ENCODE data around the gene OR4A5. TPM values are rescaled to one million over a fixed set of nuclear protein-coding genes. Genes with fewer than 3 reads are reported as not detected.
"Not testable (repeated sequence)": the region's sequence is repeated elsewhere in the genome, so short reads cannot be mapped to it uniquely, and the experiment has no call there.

Gene OR4A5, protein sequence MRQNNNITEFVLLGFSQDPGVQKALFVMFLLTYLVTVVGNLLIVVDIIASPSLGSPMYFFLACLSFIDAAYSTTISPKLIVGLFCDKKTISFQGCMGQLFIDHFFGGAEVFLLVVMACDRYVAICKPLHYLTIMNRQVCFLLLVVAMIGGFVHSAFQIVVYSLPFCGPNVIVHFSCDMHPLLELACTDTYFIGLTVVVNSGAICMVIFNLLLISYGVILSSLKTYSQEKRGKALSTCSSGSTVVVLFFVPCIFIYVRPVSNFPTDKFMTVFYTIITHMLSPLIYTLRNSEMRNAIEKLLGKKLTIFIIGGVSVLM
- not detected for polyA plus RNA-seq
- long read RNA-seq, donor 1: 0 reads
- long read RNA-seq, donor 2: 0 reads
- long read RNA-seq, donor 3: 0 reads
- long read RNA-seq, donor 4: 0 reads
- long read RNA-seq, donor 5: 0 reads
- long read RNA-seq, donor 6: 0 reads
- long read RNA-seq, donor 7: 0 reads
- long read RNA-seq, donor 8: 0 reads
- long read RNA-seq, donor 9: 0 reads
- long read RNA-seq, donor 10: 0 reads

- not testable (repeated sequence) for H3K36me3 ChIP-seq (ENCODE audit: control insufficient read depth in 3 of 3, insufficient read depth in 2 of 3, low read depth in 1 of 3, low read length in 3 of 3); H3K27me3 ChIP-seq (ENCODE audit: control insufficient read depth in 3 of 3, insufficient read depth in 3 of 3, low read length in 3 of 3); H3K4me1 ChIP-seq (ENCODE audit: control insufficient read depth in 3 of 3, insufficient read depth in 2 of 3, low read depth in 1 of 3, low read length in 2 of 3); H3K27ac ChIP-seq (ENCODE audit: low read depth in 1 of 3, low read length in 2 of 3); H3K9me3 ChIP-seq (ENCODE audit: control insufficient read depth in 2 of 2, insufficient read depth in 1 of 2, low read depth in 1 of 2, low read length in 1 of 2); DNase-seq; H3K4me3 ChIP-seq (ENCODE audit: low read depth in 1 of 3, low read length in 3 of 3); FAIRE-seq
- WGBS, 3 donors: 0 to 4% (median 4%) methylated on average over 1 of the region's 1 CpG
Observed at GRCh38 chr11:54706532-54706931, at the start of gene OR4A5. Gene OR4A5 (plus strand): TSS chr11:54706832. CDS start chr11:54706885, 53 bp downstream.

- H3K27ac ChIP-seq (ENCODE audit: low read depth in 1 of 3, low read length in 2 of 3); FAIRE-seq; H3K27me3 ChIP-seq (ENCODE audit: control insufficient read depth in 3 of 3, insufficient read depth in 3 of 3, low read length in 3 of 3); H3K4me1 ChIP-seq (ENCODE audit: control insufficient read depth in 3 of 3, insufficient read depth in 2 of 3, low read depth in 1 of 3, low read length in 2 of 3); H3K9me3 ChIP-seq (ENCODE audit: control insufficient read depth in 2 of 2, insufficient read depth in 1 of 2, low read depth in 1 of 2, low read length in 1 of 2); DNase-seq; H3K4me3 ChIP-seq (ENCODE audit: low read depth in 1 of 3, low read length in 3 of 3); H3K36me3 ChIP-seq (ENCODE audit: control insufficient read depth in 3 of 3, insufficient read depth in 2 of 3, low read depth in 1 of 3, low read length in 3 of 3): not testable (repeated sequence)
- WGBS, 3 donors: 64 to 70% (median 68%) methylated on average over 5 of the region's 5 CpGs
Observed at GRCh38 chr11:54720094-54720493, 13.5 kb downstream of the OR4A5 start.

Other genes with a start within 250 kb of the OR4A5 start
- not detected for gene OR4C46, start 102.8 kb upstream of the OR4A5 start, polyA plus RNA-seq